Endothelial cell of umbilical vein (primary cell): ENCODE data around the gene AKAP6. TPM values are rescaled to one million over a fixed set of nuclear protein-coding genes. Genes with fewer than 3 reads are reported as not detected.

Source experiments
- BruUV-seq: library from RNA; stranded (reverse); fragments of 400-500 nt; replicated peaks from 2 replicates; lab custom pipeline; 2021; lab: Mats Ljungman, UMichigan
- CTCF ChIA-PET: fragments of 300-600, 350-600 bp; sonication (Branson Sonifier 250); formaldehyde crosslinking; loops from one replicate; lab custom pipeline; 2021; ENCODE audit warnings: antibody characterized with exemption, inconsistent platforms; lab: Charles Lee
- POLR2A ChIA-PET: fragments of 300-600, 350-600 bp; sonication (Branson Sonifier 250); formaldehyde crosslinking; loops from one replicate; lab custom pipeline; 2021; ENCODE audit warnings: antibody characterized with exemption, inconsistent platforms; lab: Charles Lee
- DNase-seq: peaks from one replicate; pipeline ENCODE4 v3.0.0-alpha.2; 2011; ENCODE audit warnings: low read depth, low spot score
- FAIRE-seq: peaks from 2 replicates; lab custom pipeline; 2011; peaks lifted over from hg19 to GRCh38; lab: Jason Lieb, UNC
- H2AFZ ChIP-seq: 2 replicates; pipeline ENCODE4 v1.6.0; 2012; ENCODE audit warnings: low read depth, low read length, control low read depth, inconsistent platforms
- H3K27ac ChIP-seq: 2 replicates; pipeline ENCODE4 v1.5.1; 2011; ENCODE audit warnings: low read depth, mild to moderate bottlenecking, control low read depth, low read length, moderate library complexity; ENCODE audit not compliant: insufficient read depth
- H3K27me3 ChIP-seq, 2 experiments: 2 replicates each; pipeline versions ENCODE4 v1.6.0 to v1.6.1; 2011; ENCODE audit warnings: low read length in 2 of 2, mixed read lengths in 1 of 2; ENCODE audit not compliant: control insufficient read depth in 2 of 2, insufficient read depth in 2 of 2
- H3K36me3 ChIP-seq, 2 experiments: 2 replicates in 1 of 2; 3 replicates in 1 of 2; pipeline ENCODE4 v1.5.1; 2011; ENCODE audit warnings: low read length in 2 of 2, mild to moderate bottlenecking in 1 of 2, moderate library complexity in 1 of 2; ENCODE audit not compliant: control insufficient read depth in 2 of 2, insufficient read depth in 2 of 2; ENCODE audit errors: extremely low read depth in 1 of 2
- H3K4me1 ChIP-seq: 3 replicates; pipeline ENCODE4 v1.5.1; 2011; ENCODE audit warnings: mild to moderate bottlenecking, low read length; ENCODE audit not compliant: control insufficient read depth, insufficient read depth; ENCODE audit errors: extremely low read depth
- H3K4me2 ChIP-seq: 2 replicates; pipeline ENCODE4 v1.6.1; 2011; ENCODE audit warnings: low read length, control low read depth, mixed read lengths; ENCODE audit not compliant: insufficient read depth
- H3K4me3 ChIP-seq, 3 experiments: fragments of 200-600 bp in 1 of 3; sonication (generic), shearing (Covaris generic) in 1 of 3; replicated peaks in 1 of 3; 2 replicates each; pipeline ENCODE4 v1.5.1; 2011 to 2016; ENCODE audit warnings: control low read depth in 3 of 3, low read length in 3 of 3, mild to moderate bottlenecking in 2 of 3, inconsistent platforms in 1 of 3, low read depth in 1 of 3, moderate library complexity in 1 of 3; ENCODE audit not compliant: insufficient read depth in 1 of 3
- H3K79me2 ChIP-seq: 2 replicates; pipeline ENCODE4 v1.6.0; 2012; ENCODE audit warnings: low read length, inconsistent platforms; ENCODE audit not compliant: control insufficient read depth, insufficient read depth
- H3K9ac ChIP-seq: replicated peaks from 2 replicates; pipeline ENCODE3; 2011; ENCODE audit warnings: low read length, control low read depth; ENCODE audit not compliant: insufficient read depth; ENCODE audit errors: extremely low read depth
- H3K9me1 ChIP-seq: replicated peaks from 3 replicates; pipeline ENCODE4 v1.6.0; 2011; ENCODE audit warnings: mild to moderate bottlenecking, low read length; ENCODE audit not compliant: control insufficient read depth, insufficient read depth; ENCODE audit errors: extremely low read depth
- H3K9me3 ChIP-seq: replicated peaks from 2 replicates; pipeline ENCODE4 v1.5.1; 2012; ENCODE audit warnings: low read length, inconsistent platforms; ENCODE audit not compliant: control insufficient read depth, insufficient read depth
- H4K20me1 ChIP-seq: replicated peaks from 2 replicates; pipeline ENCODE3; 2011; ENCODE audit warnings: mild to moderate bottlenecking, low read length; ENCODE audit not compliant: control insufficient read depth, insufficient read depth; ENCODE audit errors: extremely low read depth
- EZH2 ChIP-seq: IDR thresholded peaks from 2 replicates; pipeline ENCODE4 v1.6.1; 2012; ENCODE audit warnings: borderline replicate concordance, low read depth, mild to moderate bottlenecking, moderate library complexity, low read length, inconsistent platforms; ENCODE audit not compliant: severe bottlenecking
- FOS ChIP-seq: IDR thresholded peaks from 2 replicates; pipeline ENCODE4 v1.6.1; 2011; ENCODE audit warnings: mild to moderate bottlenecking, low read length, moderate library complexity, borderline replicate concordance; ENCODE audit not compliant: insufficient read depth
- GATA2 ChIP-seq: IDR thresholded peaks from 2 replicates; pipeline ENCODE4 v1.7.0; 2011; ENCODE audit warnings: low read depth, mild to moderate bottlenecking, moderate library complexity, mixed read lengths, low read length; ENCODE audit not compliant: insufficient read length, insufficient read depth
- JUN ChIP-seq: IDR thresholded peaks from 2 replicates; pipeline ENCODE4 v1.6.1; 2011; ENCODE audit warnings: borderline replicate concordance, low read depth; ENCODE audit not compliant: insufficient read length, insufficient read depth
- MAX ChIP-seq: IDR thresholded peaks from 2 replicates; pipeline ENCODE4 v1.6.1; 2011; ENCODE audit not compliant: insufficient read depth, insufficient read length
- MYC ChIP-seq: IDR thresholded peaks from one replicate; pipeline ENCODE4 v1.6.1; 2011; ENCODE audit warnings: mild to moderate bottlenecking, low read depth, low read length
- POLR2A ChIP-seq: IDR thresholded peaks from 2 replicates; pipeline ENCODE4 v1.6.1; 2012; ENCODE audit warnings: low read depth, mild to moderate bottlenecking, control low read depth, low read length
- POLR2AphosphoS5 ChIP-seq: IDR thresholded peaks from 2 replicates; pipeline ENCODE4 v1.6.1; 2012; ENCODE audit warnings: low read depth, mild to moderate bottlenecking, control low read depth, low read length, moderate library complexity; ENCODE audit not compliant: insufficient read depth
- dilution Hi-C: fragments of 300-500 bp; cut with MboI; formaldehyde crosslinking; loops from one replicate; pipeline ENCODE4 v1.15.0; 2019; ENCODE audit warnings: low sequenced_read_pairs; ENCODE audit not compliant: extremely low pct_ligation_motif_present
- intact Hi-C: fragments of 100-400 bp; cut with micrococcal nuclease; formaldehyde crosslinking; loops from one replicate; pipeline ENCODE4 v1.10.0; 2022
- polyA plus RNA-seq, 4 experiments: library from polyadenylated mRNA; depleted of rRNA in 3 of 4; stranded (reverse) in 3 of 4; unstranded in 1 of 4; fragments of >200 nt; gene quantifications; 2 replicates each; pipeline versions ENCODE4 v1.2.1 to v1.2.3, GENCODE V29; 2011 to 2012; ENCODE audit warnings: missing spikeins in 1 of 4
- total RNA-seq: library from RNA; stranded (reverse); gene quantifications from 2 replicates; pipeline ENCODE4 v1.2.3, GENCODE V29; 2021
- TF ChIP-seq, protein P1 (sequence below), 2 donors: IDR thresholded peaks; 1 replicate in 1 of 2; 2 replicates in 1 of 2; pipeline ENCODE4 v1.5.1; 2011; ENCODE audit warnings: low read length in 2 of 2, mild to moderate bottlenecking in 2 of 2, moderate library complexity in 2 of 2, control low read depth in 1 of 2, inconsistent platforms in 1 of 2, low read depth in 1 of 2; ENCODE audit not compliant: insufficient read depth in 1 of 2; ENCODE audit errors: extremely low read depth in 1 of 2

AKAP6 gene
- total and polyA plus RNA-seq, 2 donors (not counting 3 experiments of a cell fraction or from before 2014, with no cell fraction given) = 0.03 to 0.49 TPM

DNA sequence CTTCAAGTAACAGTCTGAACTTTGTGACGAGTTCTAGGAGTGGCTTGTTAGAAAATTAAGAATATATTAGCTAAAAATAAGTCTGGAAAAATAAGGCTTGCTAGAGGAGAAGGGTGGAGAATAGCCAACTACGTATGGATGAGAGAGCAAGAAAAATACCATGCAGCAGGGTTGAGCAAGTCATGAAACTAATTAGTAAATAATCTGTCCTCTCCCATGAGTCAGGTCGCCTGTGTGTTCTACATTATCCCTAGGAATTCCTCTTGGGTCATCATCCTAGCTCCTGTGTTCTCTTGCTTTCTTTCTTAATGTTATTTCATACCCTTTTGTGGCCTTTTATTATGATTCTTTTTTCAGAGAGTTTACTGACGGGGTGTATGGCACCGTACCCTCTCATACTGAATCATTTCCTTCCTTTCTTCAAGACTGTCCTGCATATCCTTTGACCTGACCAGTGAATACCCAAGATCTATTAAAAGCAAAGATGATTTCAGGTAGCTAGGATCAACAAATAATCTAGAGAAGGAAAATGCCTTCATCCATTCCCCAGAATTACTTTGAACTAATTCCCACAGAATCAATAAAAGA lies 432.4 kb downstream of the AKAP6 start:
- Histone ChIP-seq H3K9me3 (no peaks in the 10 kb centered on the region), H3K4me1 (no peaks in the 10 kb centered on the region), H3K27me3 (no peaks in the 10 kb centered on the region), H3K27ac (no peak overlapping the region), H2AFZ (no peak overlapping the region), H3K9me1 (no peaks in the 10 kb centered on the region), H3K4me2 (no peak overlapping the region), H3K36me3 (no peaks in the 10 kb centered on the region), H3K79me2 (no peaks in the 10 kb centered on the region), H3K9ac (no peak overlapping the region), H4K20me1 (no peaks in the 10 kb centered on the region), H3K4me3 (no peak overlapping the region)
- POLR2A ChIA-PET = no interaction called here
- DNase-seq (no peak), FAIRE-seq (no peak)
- dilution Hi-C loops = no loop called here
- TF ChIP-seq EZH2 (no peak), FOS (no peak), MAX (no peak), POLR2AphosphoS5 (no peak), GATA2 (no peak), JUN (no peak), POLR2A (no peak), MYC (no peak)
- TF ChIP-seq, protein P1, sequence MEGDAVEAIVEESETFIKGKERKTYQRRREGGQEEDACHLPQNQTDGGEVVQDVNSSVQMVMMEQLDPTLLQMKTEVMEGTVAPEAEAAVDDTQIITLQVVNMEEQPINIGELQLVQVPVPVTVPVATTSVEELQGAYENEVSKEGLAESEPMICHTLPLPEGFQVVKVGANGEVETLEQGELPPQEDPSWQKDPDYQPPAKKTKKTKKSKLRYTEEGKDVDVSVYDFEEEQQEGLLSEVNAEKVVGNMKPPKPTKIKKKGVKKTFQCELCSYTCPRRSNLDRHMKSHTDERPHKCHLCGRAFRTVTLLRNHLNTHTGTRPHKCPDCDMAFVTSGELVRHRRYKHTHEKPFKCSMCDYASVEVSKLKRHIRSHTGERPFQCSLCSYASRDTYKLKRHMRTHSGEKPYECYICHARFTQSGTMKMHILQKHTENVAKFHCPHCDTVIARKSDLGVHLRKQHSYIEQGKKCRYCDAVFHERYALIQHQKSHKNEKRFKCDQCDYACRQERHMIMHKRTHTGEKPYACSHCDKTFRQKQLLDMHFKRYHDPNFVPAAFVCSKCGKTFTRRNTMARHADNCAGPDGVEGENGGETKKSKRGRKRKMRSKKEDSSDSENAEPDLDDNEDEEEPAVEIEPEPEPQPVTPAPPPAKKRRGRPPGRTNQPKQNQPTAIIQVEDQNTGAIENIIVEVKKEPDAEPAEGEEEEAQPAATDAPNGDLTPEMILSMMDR (IDR thresholded peaks at IDR 0.05; ENCODE audit: extremely low read depth in 1 of 2, insufficient read depth in 1 of 2, low read depth in 1 of 2, low read length in 2 of 2) = no peak
- CTCF ChIA-PET = no interaction called here
- intact Hi-C loops = no loop called here
- BruUV-seq = no TSS peak
